ENCODE measurements around the gene C1R. TPM values are rescaled to one million over a fixed set of nuclear protein-coding genes. Genes with fewer than 3 reads are reported as not detected.

The C1R gene
- 197 and 242 TPM in 2 replicates for total RNA-seq

GRCh38 chr12:7092229-7092985, at the start of gene C1R:
TSS of gene C1R (minus strand) at chr12:7092445. CDS start at chr12:7092388, 57 bp downstream.

GRCh38 chr12:7129872-7130691, 37.8 kb upstream of the C1R start, which contains the start of gene CLSTN3:
TSS of gene CLSTN3 (plus strand) at chr12:7130371. CDS start at chr12:7130649, 278 bp downstream.

GRCh38 chr12:7128681-7129286, 36.5 kb upstream of the C1R start, which contains the start of gene RBP5:
TSS of gene RBP5 (minus strand) at chr12:7128889. CDS start at chr12:7128775, 114 bp downstream.

GRCh38 chr12:7108796-7109571, 16.7 kb upstream of the C1R start, which contains the start of gene C1RL:
TSS of gene C1RL (minus strand) at chr12:7109214. CDS start at chr12:7109180, 34 bp downstream.

GRCh38 chr12:7060353-7060954, 31.8 kb downstream of the C1R start, which contains the start of gene C1S:
TSS of gene C1S (plus strand) at chr12:7060718. CDS start at chr12:7061913, 1,195 bp downstream.

Other genes with a start within 250 kb of the C1R start
- 2.0 and 2.1 TPM in 2 replicates for gene CDCA3, start 241.2 kb downstream of the C1R start, total RNA-seq
- 71.1 and 76.5 TPM in 2 replicates for gene USP5, start 240.3 kb downstream of the C1R start, total RNA-seq
- 1,608 and 1,630 TPM in 2 replicates for gene TPI1, start 224.9 kb downstream of the C1R start, total RNA-seq
- gene SPSB2, start 219.1 kb downstream of the C1R start, total RNA-seq = 6.5 and 6.7 TPM in 2 replicates
- gene LRRC23, start 187.6 kb downstream of the C1R start, total RNA-seq = 9.5 and 14.1 TPM in 2 replicates
- gene ENO2, start 177.9 kb downstream of the C1R start, total RNA-seq = 11.7 and 44.1 TPM in 2 replicates
- 5.0 and 7.5 TPM in 2 replicates for gene ATN1, start 164.5 kb downstream of the C1R start, total RNA-seq
- not detected in 2 replicates for gene RNU7-1, start 148.6 kb downstream of the C1R start, total RNA-seq
- gene C12orf57, start 148.4 kb downstream of the C1R start, total RNA-seq = 170 and 215 TPM in 2 replicates
- gene PTPN6, start 141.1 kb downstream of the C1R start, total RNA-seq = under 0.01 and 0.09 TPM in 2 replicates
- 147 and 183 TPM in 2 replicates for gene PHB2, start 121.8 kb downstream of the C1R start, total RNA-seq
- 32.4 and 39.4 TPM in 2 replicates for gene EMG1, start 121.5 kb downstream of the C1R start, total RNA-seq
- 13.8 and 17.2 TPM in 2 replicates for gene LPCAT3, start 74.0 kb downstream of the C1R start, total RNA-seq
- 545 and 658 TPM in 2 replicates for gene C1S, start 31.7 kb downstream of the C1R start, total RNA-seq
- gene C1RL, start 16.8 kb upstream of the C1R start, total RNA-seq = 41.5 and 51.9 TPM in 2 replicates
- gene RBP5, start 36.4 kb upstream of the C1R start, total RNA-seq = not detected in 2 replicates
- 11.5 and 13.7 TPM in 2 replicates for gene CLSTN3, start 37.9 kb upstream of the C1R start, total RNA-seq
- 29.7 and 32.4 TPM in 2 replicates for gene PEX5, start 97.2 kb upstream of the C1R start, total RNA-seq
- gene ACSM4, start 211.6 kb upstream of the C1R start, total RNA-seq = not detected in 2 replicates

Data from smooth muscle cell of bladder (primary cell).